Vagina (tissue), 2 donors: Measurements from ENCODE around the gene SPACA9.

ENCODE experiments used
- POLR2A ChIP-seq, 2 donors: fragments of 450-650 bp; IDR thresholded peaks; one replicate each; pipeline ENCODE4 v1.6.1; 2017; ENCODE audit warnings: antibody characterized with exemption in 2 of 2, mild to moderate bottlenecking in 2 of 2, moderate library complexity in 2 of 2
- TF ChIP-seq, protein P1 (sequence below), 3 experiments: fragments of 450-650 bp in 2 of 3; fragments of 200-600 bp in 1 of 3; sonication (generic) in 1 of 3; IDR thresholded peaks; one replicate each; pipeline ENCODE4 v1.5.1; 2017 to 2019; ENCODE audit warnings: antibody characterized with exemption in 3 of 3, mild to moderate bottlenecking in 2 of 3, moderate library complexity in 2 of 3

DNA sequence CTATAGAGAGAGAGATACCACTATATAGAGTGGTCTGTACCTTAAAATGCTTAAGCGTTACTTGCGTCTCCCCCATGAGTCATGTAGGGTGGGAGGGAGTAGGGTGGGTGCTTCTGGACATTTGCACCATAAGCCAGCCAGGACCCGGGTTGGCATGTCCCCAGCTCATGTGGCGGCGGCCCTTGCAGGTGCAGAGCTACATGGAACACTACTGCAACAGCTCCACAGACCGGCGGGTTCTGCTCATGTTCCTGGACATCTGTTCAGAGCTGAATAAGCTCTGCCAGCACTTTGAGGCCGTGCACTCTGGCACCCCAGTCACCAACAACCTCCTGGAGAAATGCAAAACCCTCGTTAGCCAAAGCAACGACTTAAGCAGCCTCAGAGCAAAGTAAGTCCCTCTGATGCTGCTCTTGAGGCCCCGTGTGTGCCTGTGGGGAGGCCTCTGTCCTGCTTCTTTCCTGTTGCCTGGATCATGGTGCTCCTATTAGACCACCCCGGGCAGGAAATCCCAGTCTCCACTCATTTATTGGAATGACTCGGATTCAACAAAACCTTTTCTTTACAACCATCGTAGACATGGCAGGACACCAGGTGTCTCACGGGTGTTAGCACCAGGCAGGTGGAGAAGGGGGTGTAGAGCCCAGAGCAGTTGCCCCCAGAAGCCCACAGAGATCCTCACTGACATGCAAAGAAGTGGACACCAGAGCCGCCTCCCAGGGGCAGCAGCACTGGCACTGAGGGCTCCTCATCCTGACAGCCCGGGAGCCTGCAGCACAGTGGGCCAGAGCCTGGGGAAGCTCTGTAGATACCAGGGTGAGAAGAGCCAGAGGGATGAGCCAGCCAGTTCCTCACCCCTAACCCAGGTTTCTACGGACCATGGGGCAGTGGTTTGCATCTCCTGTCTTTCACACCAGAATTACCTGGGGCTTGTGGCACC, 8.8 kb downstream of the SPACA9 start:
- TF ChIP-seq, protein P1, sequence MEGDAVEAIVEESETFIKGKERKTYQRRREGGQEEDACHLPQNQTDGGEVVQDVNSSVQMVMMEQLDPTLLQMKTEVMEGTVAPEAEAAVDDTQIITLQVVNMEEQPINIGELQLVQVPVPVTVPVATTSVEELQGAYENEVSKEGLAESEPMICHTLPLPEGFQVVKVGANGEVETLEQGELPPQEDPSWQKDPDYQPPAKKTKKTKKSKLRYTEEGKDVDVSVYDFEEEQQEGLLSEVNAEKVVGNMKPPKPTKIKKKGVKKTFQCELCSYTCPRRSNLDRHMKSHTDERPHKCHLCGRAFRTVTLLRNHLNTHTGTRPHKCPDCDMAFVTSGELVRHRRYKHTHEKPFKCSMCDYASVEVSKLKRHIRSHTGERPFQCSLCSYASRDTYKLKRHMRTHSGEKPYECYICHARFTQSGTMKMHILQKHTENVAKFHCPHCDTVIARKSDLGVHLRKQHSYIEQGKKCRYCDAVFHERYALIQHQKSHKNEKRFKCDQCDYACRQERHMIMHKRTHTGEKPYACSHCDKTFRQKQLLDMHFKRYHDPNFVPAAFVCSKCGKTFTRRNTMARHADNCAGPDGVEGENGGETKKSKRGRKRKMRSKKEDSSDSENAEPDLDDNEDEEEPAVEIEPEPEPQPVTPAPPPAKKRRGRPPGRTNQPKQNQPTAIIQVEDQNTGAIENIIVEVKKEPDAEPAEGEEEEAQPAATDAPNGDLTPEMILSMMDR (IDR thresholded peaks at IDR 0.05): no peak
- no peak for TF ChIP-seq POLR2A (IDR thresholded peaks at IDR 0.05)
